HCT116 (cell line): ENCODE data around the gene SORCS2. TPM values are rescaled to one million over a fixed set of nuclear protein-coding genes. Genes with fewer than 3 reads are reported as not detected.

Experiments used
- ATAC-seq: fragments of 200-7000 bp; cut with Tn5 transposase; 2 replicates; pipeline ENCODE4 v1.9.1; 2020; ENCODE audit warnings: mild to moderate bottlenecking, moderate library complexity
- BruUV-seq: library from RNA; stranded (reverse); fragments of 400-500 nt; replicated peaks from 2 replicates; lab custom pipeline; 2021; lab: Mats Ljungman, UMichigan
- CTCF ChIA-PET: fragments of 300-600 bp; sonication (Branson Sonifier 250); formaldehyde crosslinking; loops from one replicate; lab custom pipeline; 2021; ENCODE audit warnings: antibody characterized with exemption; lab: Charles Lee
- POLR2A ChIA-PET: fragments of 300-600, 350-600 bp; sonication (Branson Sonifier 250); formaldehyde crosslinking; loops from one replicate; lab custom pipeline; 2021; ENCODE audit warnings: antibody characterized with exemption; lab: Charles Lee
- RAD21 ChIA-PET, 2 experiments: fragments of 300-600 bp; sonication (Branson Sonifier 250); formaldehyde crosslinking; loops; one replicate each; lab custom pipeline; 2023; ENCODE audit warnings: low total read pairs in 2 of 2; ENCODE audit not compliant: uncharacterized antibody in 2 of 2, unreplicated experiment in 2 of 2, low non-redundant PET in 1 of 2; lab: Charles Lee
- DNase-seq: peaks from one replicate; pipeline ENCODE4 v3.0.0-alpha.2; 2010; ENCODE audit warnings: low read depth, low spot score
- H2AFZ ChIP-seq: fragments of 200-600 bp; shearing (Covaris generic), sonication (generic); 2 replicates; pipeline ENCODE4 v1.6.1; 2017; ENCODE audit warnings: low read depth, mixed run types, mixed read lengths, antibody characterized with exemption, low read length; ENCODE audit not compliant: poor library complexity, severe bottlenecking
- H3K27ac ChIP-seq: 2 replicates; pipeline ENCODE4 v1.5.1; 2012; ENCODE audit warnings: low read depth, low read length
- H3K27me3 ChIP-seq: fragments of 200-600 bp; sonication (generic); 2 replicates; pipeline ENCODE4 v1.6.1; 2016; ENCODE audit warnings: mixed run types, low read length, mixed read lengths; ENCODE audit not compliant: insufficient read depth
- H3K36me3 ChIP-seq, 2 experiments: fragments of 200-500 bp in 1 of 2; fragments of 200-600 bp in 1 of 2; sonication (Bioruptor generic) in 1 of 2; sonication (generic) in 1 of 2; 2 replicates each; pipeline versions ENCODE4 v1.5.1 to v1.6.1; 2014 to 2016; ENCODE audit warnings: low read length in 2 of 2, inconsistent platforms in 1 of 2, mixed read lengths in 1 of 2, mixed run types in 1 of 2; ENCODE audit not compliant: insufficient read depth in 2 of 2, control insufficient read depth in 1 of 2
- H3K4me1 ChIP-seq, 2 experiments: fragments of 200-600 bp in 1 of 2; sonication (generic) in 1 of 2; 2 replicates each; pipeline versions ENCODE4 v1.5.1 to v1.6.1; 2012 to 2017; ENCODE audit warnings: low read length in 2 of 2, inconsistent platforms in 1 of 2, mild to moderate bottlenecking in 1 of 2, mixed read lengths in 1 of 2, mixed run types in 1 of 2, moderate library complexity in 1 of 2; ENCODE audit not compliant: insufficient read depth in 2 of 2, control insufficient read depth in 1 of 2
- H3K4me2 ChIP-seq: fragments of 200-600 bp; sonication (generic); 2 replicates; pipeline ENCODE4 v1.6.1; 2017; ENCODE audit warnings: mixed run types, low read length, mixed read lengths
- H3K4me3 ChIP-seq, 2 experiments: fragments of 200-600 bp in 1 of 2; sonication (generic) in 1 of 2; replicated peaks in 1 of 2; 2 replicates each; pipeline ENCODE4 v1.5.1; 2011 to 2016; ENCODE audit warnings: low read length in 2 of 2, control low read depth in 1 of 2, low read depth in 1 of 2, mild to moderate bottlenecking in 1 of 2, mixed read lengths in 1 of 2, mixed run types in 1 of 2
- H3K79me2 ChIP-seq: fragments of 200-600 bp; sonication (generic); 2 replicates; pipeline ENCODE4 v1.6.1; 2017; ENCODE audit warnings: mild to moderate bottlenecking, mixed run types, low read length, moderate library complexity, mixed read lengths; ENCODE audit not compliant: insufficient read depth
- H3K9ac ChIP-seq: fragments of 200-600 bp; sonication (generic); 2 replicates; pipeline ENCODE4 v1.6.1; 2016; ENCODE audit warnings: low read length, mixed read lengths
- H3K9me2 ChIP-seq: fragments of 200-600 bp; sonication (generic), shearing (Covaris generic); 2 replicates; pipeline ENCODE4 v1.6.1; 2017; ENCODE audit warnings: mixed run types, mild to moderate bottlenecking, moderate library complexity; ENCODE audit not compliant: insufficient read depth
- H3K9me3 ChIP-seq, 2 experiments: fragments of 200-500 bp in 1 of 2; fragments of 200-600 bp in 1 of 2; sonication (Bioruptor generic) in 1 of 2; sonication (generic) in 1 of 2; 2 replicates each; pipeline ENCODE4 v1.6.1; 2014 to 2017; ENCODE audit warnings: low read length in 2 of 2, mixed read lengths in 2 of 2, inconsistent platforms in 1 of 2, low read depth in 1 of 2, mild to moderate bottlenecking in 1 of 2, mixed run types in 1 of 2, moderate library complexity in 1 of 2; ENCODE audit not compliant: control insufficient read depth in 1 of 2, insufficient read depth in 1 of 2
- H4K20me1 ChIP-seq: fragments of 200-600 bp; sonication (generic), shearing (Covaris generic); 2 replicates; pipeline ENCODE4 v1.6.1; 2017; ENCODE audit warnings: mixed run types, mild to moderate bottlenecking, moderate library complexity; ENCODE audit not compliant: insufficient read depth
- ATF3 ChIP-seq: IDR thresholded peaks from 2 replicates; pipeline ENCODE4 v1.6.1; 2012
- CBX3 ChIP-seq: IDR thresholded peaks from 2 replicates; pipeline ENCODE4 v1.6.1; 2012; ENCODE audit warnings: low read depth
- CEBPB ChIP-seq: IDR thresholded peaks from 2 replicates; pipeline ENCODE4 v1.6.1; 2012; ENCODE audit warnings: low read depth
- CTCF ChIP-seq, 3 experiments: fragments of 200-600 bp in 1 of 3; sonication (generic) in 1 of 3; IDR thresholded peaks in 2 of 3; conservative IDR thresholded peaks in 1 of 3; 2 replicates each; pipeline ENCODE4 v1.5.1; 2012 to 2017; ENCODE audit warnings: low read depth in 2 of 3, low read length in 2 of 3, antibody characterized with exemption in 1 of 3, borderline replicate concordance in 1 of 3, control low read depth in 1 of 3, mild to moderate bottlenecking in 1 of 3, mixed read lengths in 1 of 3, mixed run types in 1 of 3, moderate library complexity in 1 of 3; ENCODE audit not compliant: insufficient read depth in 1 of 3
- EGR1 ChIP-seq: IDR thresholded peaks from 2 replicates; pipeline ENCODE4 v1.6.1; 2012; ENCODE audit warnings: low read depth
- ELF1 ChIP-seq: IDR thresholded peaks from 2 replicates; pipeline ENCODE4 v1.6.1; 2012; ENCODE audit warnings: low read depth, borderline replicate concordance
- EZH2 ChIP-seq: fragments of 200-600 bp; sonication (generic); IDR thresholded peaks from 2 replicates; pipeline ENCODE4 v1.6.1; 2017; ENCODE audit warnings: antibody characterized with exemption, mixed run types
- EZH2phosphoT487 ChIP-seq: fragments of 200-600 bp; IDR thresholded peaks from 2 replicates; pipeline ENCODE4 v1.6.1; 2018; ENCODE audit warnings: antibody characterized with exemption, borderline replicate concordance
- JUND ChIP-seq: IDR thresholded peaks from 2 replicates; pipeline ENCODE4 v1.6.1; 2012
- MAX ChIP-seq: IDR thresholded peaks from 2 replicates; pipeline ENCODE4 v1.6.1; 2012
- POLR2A ChIP-seq: IDR thresholded peaks from 2 replicates; pipeline ENCODE4 v1.7.0; 2011; ENCODE audit warnings: borderline replicate concordance; ENCODE audit not compliant: insufficient read depth, insufficient read length; ENCODE audit errors: extremely low read depth
- POLR2AphosphoS5 ChIP-seq: IDR thresholded peaks from 2 replicates; pipeline ENCODE4 v1.6.1; 2011; ENCODE audit warnings: mild to moderate bottlenecking, low read depth, low read length, moderate library complexity
- REST ChIP-seq: IDR thresholded peaks from 2 replicates; pipeline ENCODE4 v1.6.1; 2012; ENCODE audit warnings: low read depth
- SIN3A ChIP-seq: IDR thresholded peaks from 2 replicates; pipeline ENCODE4 v1.6.1; 2012; ENCODE audit warnings: low read depth
- SRF ChIP-seq: IDR thresholded peaks from 2 replicates; pipeline ENCODE4 v1.6.1; 2012; ENCODE audit warnings: low read depth
- TCF7L2 ChIP-seq: IDR thresholded peaks from 2 replicates; pipeline ENCODE4 v1.7.0; 2011; ENCODE audit warnings: borderline replicate concordance, inconsistent platforms; ENCODE audit not compliant: insufficient read depth, insufficient read length; ENCODE audit errors: extremely low read depth
- YY1 ChIP-seq: IDR thresholded peaks from 2 replicates; pipeline ENCODE4 v1.6.1; 2011; ENCODE audit warnings: low read length, low read depth, moderate library complexity, mild to moderate bottlenecking; ENCODE audit not compliant: insufficient replicate concordance; ENCODE audit errors: extremely low read depth
- ZBTB33 ChIP-seq: IDR thresholded peaks from 2 replicates; pipeline ENCODE4 v1.6.1; 2011; ENCODE audit warnings: mild to moderate bottlenecking, low read length, moderate library complexity; ENCODE audit not compliant: insufficient replicate concordance; ENCODE audit errors: extremely low read depth
- ZFX ChIP-seq: fragments of 450-650 bp; IDR thresholded peaks from 2 replicates; pipeline ENCODE4 v1.6.1; 2017
- ZNF274 ChIP-seq: fragments of 200-500 bp; sonication (Bioruptor generic); IDR thresholded peaks from 2 replicates; pipeline ENCODE4 v1.6.1; 2014; ENCODE audit warnings: mild to moderate bottlenecking, low read depth, low read length, inconsistent platforms
- intact Hi-C: fragments of 100-400 bp; cut with micrococcal nuclease; formaldehyde crosslinking; loops from 2 replicates; pipeline ENCODE4 v1.10.0; 2022
- total RNA-seq: library from RNA; stranded (reverse); gene quantifications from one replicate; pipeline ENCODE4 v1.2.1, GENCODE V29; 2021; ENCODE audit not compliant: unreplicated experiment

SORCS2 gene
- total RNA-seq, 1 experiment from 2014 or later = 0.37 TPM

- TF ChIP-seq CBX3 (no peak), JUND (no peak), ZBTB33 (no peak), SRF (no peak)
Measured at GRCh38 chr4:7212921-7213320, 20.6 kb downstream of the SORCS2 start (continued).

- no TSS peak for BruUV-seq
- Histone ChIP-seq H3K9me2 (no peaks in the 10 kb centered on the region), H3K4me1 (peaks cover 7 to 16% of the 10 kb centered on the region in 2 experiments), H2AFZ (no peak overlapping the region), H4K20me1 (no peaks in the 10 kb centered on the region), H3K9ac (no peak overlapping the region), H3K27me3 (no peaks in the 10 kb centered on the region), H3K4me3 (no peak overlapping the region), H3K27ac (no peak overlapping the region), H3K79me2 (no peaks in the 10 kb centered on the region), H3K9me3 (no peaks in the 10 kb centered on the region), H3K4me2 (no peak overlapping the region), H3K36me3 (no peaks in the 10 kb centered on the region)
- DNase-seq = no peak
- ChIA-PET POLR2A (no interaction called here), CTCF (no interaction called here), RAD21 (no interaction called here)
- ATAC-seq = no peak
- intact Hi-C loops = no loop called here
- TF ChIP-seq ZNF274 (no peak), REST (no peak), CBX3 (no peak), CTCF (IDR thresholded peaks at IDR 0.05 in 2 of 3, conservative IDR thresholded peaks at IDR 0.05 in 1 of 3; ENCODE audit: borderline replicate concordance in 1 of 3, insufficient read depth in 1 of 3, low read depth in 2 of 3, low read length in 2 of 3) (no peak), MAX (no peak), YY1 (no peak), ELF1 (no peak), EZH2phosphoT487 (no peak), EZH2 (no peak), ATF3 (no peak), EGR1 (no peak), JUND (no peak), CEBPB (no peak), ZFX (no peak), TCF7L2 (no peak), POLR2AphosphoS5 (no peak), POLR2A (no peak), SIN3A (no peak)
Measured at GRCh38 chr4:7213807-7214206, 21.5 kb downstream of the SORCS2 start.
